Mesendoderm (in vitro differentiated cells): ENCODE results near the gene MNAT1.
A peak's percentile ranks its signal among the peaks of the same experiment; 100 is the strongest.

Experiments
- DNase-seq: peaks from one replicate; pipeline ENCODE4 v3.0.0; 2013
- H2AK5ac ChIP-seq: 2 replicates; pipeline ENCODE4 v1.6.1; 2013; ENCODE audit warnings: low read length, inconsistent platforms
- H2BK120ac ChIP-seq: 2 replicates; pipeline ENCODE4 v1.6.1; 2013; ENCODE audit warnings: low read depth, mild to moderate bottlenecking, low read length, moderate library complexity, mixed read lengths
- H2BK15ac ChIP-seq: replicated peaks from 2 replicates; pipeline ENCODE4 v1.6.1; 2013; ENCODE audit warnings: low read depth, mild to moderate bottlenecking, moderate library complexity
- H2BK5ac ChIP-seq: 2 replicates; pipeline ENCODE4 v1.6.1; 2013; ENCODE audit warnings: low read length, inconsistent platforms
- H3K18ac ChIP-seq: 2 replicates; pipeline ENCODE4 v1.6.1; 2013; ENCODE audit warnings: mild to moderate bottlenecking, low read length, mixed read lengths
- H3K23ac ChIP-seq: one replicate; pipeline ENCODE4 v1.6.1; 2013; ENCODE audit warnings: low read length
- H3K27ac ChIP-seq: 2 replicates; pipeline ENCODE4 v1.5.1; 2013; ENCODE audit warnings: low read depth, mild to moderate bottlenecking, inconsistent platforms, low read length, moderate library complexity
- H3K27me3 ChIP-seq: 2 replicates; pipeline ENCODE4 v1.6.1; 2013; ENCODE audit warnings: low read length, control low read depth, mild to moderate bottlenecking, inconsistent platforms; ENCODE audit not compliant: insufficient read depth, poor library complexity
- H3K36me3 ChIP-seq: 2 replicates; pipeline ENCODE4 v1.6.1; 2013; ENCODE audit warnings: low read length, inconsistent platforms; ENCODE audit not compliant: control insufficient read depth, insufficient read depth
- H3K4ac ChIP-seq: one replicate; pipeline ENCODE4 v1.6.1; 2013; ENCODE audit warnings: low read depth, mild to moderate bottlenecking, low read length, moderate library complexity
- H3K4me1 ChIP-seq: 2 replicates; pipeline ENCODE4 v1.6.1; 2013; ENCODE audit warnings: low read depth, low read length, inconsistent platforms; ENCODE audit not compliant: control insufficient read depth
- H3K4me2 ChIP-seq: 2 replicates; pipeline ENCODE4 v1.6.1; 2013; ENCODE audit warnings: low read length
- H3K4me3 ChIP-seq: 2 replicates; pipeline ENCODE4 v1.5.1; 2013; ENCODE audit warnings: mild to moderate bottlenecking, low read length
- H3K56ac ChIP-seq: one replicate; pipeline ENCODE4 v1.6.1; 2013; ENCODE audit warnings: low read length
- H3K79me1 ChIP-seq: 2 replicates; pipeline ENCODE4 v1.6.1; 2013; ENCODE audit warnings: low read length, inconsistent platforms
- H3K79me2 ChIP-seq: 2 replicates; pipeline ENCODE4 v1.6.1; 2013; ENCODE audit warnings: mild to moderate bottlenecking, low read length; ENCODE audit not compliant: control insufficient read depth, insufficient read depth
- H3K9ac ChIP-seq: 2 replicates; pipeline ENCODE4 v1.6.1; 2013; ENCODE audit warnings: low read length, inconsistent platforms
- H4K5ac ChIP-seq: one replicate; pipeline ENCODE4 v1.6.1; 2013; ENCODE audit warnings: low read length
- H4K8ac ChIP-seq: one replicate; pipeline ENCODE4 v1.6.1; 2013; ENCODE audit warnings: low read depth, mild to moderate bottlenecking, control low read depth, low read length, moderate library complexity
- WGBS: extraction: QIAGEN DNeasy Blood & Tissue Kit; methylation state at CpG from one replicate; pipeline ENCODE4 v1.1.7; 2013; ENCODE audit warnings: low lambda C conversion rate, missing lambda C conversion rate; ENCODE audit not compliant: insufficient coverage; ENCODE audit errors: extremely low coverage; 5-methylcytosine and 5-hydroxymethylcytosine counted together

MNAT1 gene

DNA sequence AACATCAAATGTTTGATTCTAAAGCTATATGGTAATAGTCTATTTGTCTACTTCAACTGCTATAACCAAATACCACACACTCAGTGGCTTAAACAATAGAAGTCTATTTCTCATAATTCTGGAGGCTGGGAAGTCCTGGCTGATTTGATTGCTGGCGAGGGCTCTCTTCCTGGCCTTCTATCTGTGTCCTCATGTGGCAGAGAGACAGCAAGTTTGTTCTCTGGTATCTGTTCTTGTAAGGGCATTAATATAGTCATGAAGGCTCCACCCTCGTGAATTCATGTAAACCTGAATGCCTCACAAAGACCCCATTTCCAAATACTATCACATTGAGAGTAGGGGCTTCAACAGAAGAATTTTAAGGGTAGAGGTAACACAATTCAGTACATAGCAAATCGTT is 212.2 kb downstream of the MNAT1 start:
- no CpG with 5 or more reads among the region's 3 CpGs for WGBS

DNA sequence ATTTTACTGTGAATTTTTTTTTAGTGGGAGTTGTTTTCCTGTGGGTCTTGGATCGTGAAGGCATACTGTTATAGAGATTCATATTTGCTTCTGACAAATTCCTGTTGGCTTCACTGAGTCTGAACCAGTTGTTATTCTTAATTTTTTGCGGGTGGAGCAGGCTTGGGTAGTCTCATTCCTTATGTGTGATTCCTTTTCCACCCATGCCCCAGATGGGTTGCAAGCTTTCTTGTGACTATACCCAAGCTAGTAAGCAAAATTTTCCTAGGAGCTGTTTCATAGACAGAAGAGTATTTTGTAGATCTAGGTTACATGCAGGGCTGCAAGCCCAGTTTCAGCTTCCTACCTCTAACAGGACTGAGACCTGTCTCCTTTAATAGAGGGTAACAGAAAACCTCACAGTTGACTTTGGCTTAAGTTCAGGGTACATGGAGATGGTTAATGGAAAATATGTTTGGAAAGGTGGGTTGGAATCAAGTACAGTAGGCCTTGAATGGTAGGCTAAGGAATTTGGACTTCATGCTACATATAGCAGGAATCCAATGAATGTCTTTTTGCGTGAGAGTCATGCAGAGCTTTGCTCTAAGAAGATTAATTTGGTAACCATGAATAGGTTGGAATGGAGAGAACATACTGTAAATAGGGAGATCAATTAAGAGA is 217.3 kb downstream of the MNAT1 start:
- Histone ChIP-seq H4K8ac (no peak overlapping the region), H3K79me2 (no peaks in the 10 kb centered on the region), H3K4me2 (no peak overlapping the region), H3K36me3 (no peaks in the 10 kb centered on the region), H4K5ac (no peak overlapping the region), H2BK120ac (no peak overlapping the region), H2AK5ac (no peak overlapping the region), H3K23ac (no peak overlapping the region), H3K9ac (no peak overlapping the region), H3K27ac (no peak overlapping the region), H2BK5ac (no peak overlapping the region), H3K56ac (no peak overlapping the region), H2BK15ac (no peak overlapping the region), H3K18ac (no peak overlapping the region), H3K4me1 (no peaks in the 10 kb centered on the region), H3K27me3 (no peaks in the 10 kb centered on the region), H3K4me3 (no peak overlapping the region), H3K79me1 (no peaks in the 10 kb centered on the region), H3K4ac (no peak overlapping the region)
- DNase-seq: no peak
- no CpG with 5 or more reads among the region's 3 CpGs for WGBS

More for the DNA sequence above, 212.2 kb downstream of the MNAT1 start:
- H3K79me1 ChIP-seq: no peaks in the 10 kb centered on the region
- no peak overlapping the region for H3K18ac ChIP-seq
- H3K56ac ChIP-seq: no peak overlapping the region
- H3K27me3 ChIP-seq: no peaks in the 10 kb centered on the region
- no peaks in the 10 kb centered on the region for H3K79me2 ChIP-seq
- no peak overlapping the region for H2BK120ac ChIP-seq
- H2BK15ac ChIP-seq: no peak overlapping the region
- DNase-seq: no peak
- H3K9ac ChIP-seq: no peak overlapping the region
- no peaks in the 10 kb centered on the region for H3K36me3 ChIP-seq
- H4K5ac ChIP-seq: no peak overlapping the region
- no peaks in the 10 kb centered on the region for H3K4me1 ChIP-seq
- H3K4me2 ChIP-seq: no peak overlapping the region
- H3K27ac ChIP-seq: no peak overlapping the region
- H2BK5ac ChIP-seq: no peak overlapping the region
- H3K4ac ChIP-seq: no peak overlapping the region
- no peak overlapping the region for H3K23ac ChIP-seq
- no peak overlapping the region for H3K4me3 ChIP-seq
- H2AK5ac ChIP-seq: no peak overlapping the region
- no peak overlapping the region for H4K8ac ChIP-seq

DNA sequence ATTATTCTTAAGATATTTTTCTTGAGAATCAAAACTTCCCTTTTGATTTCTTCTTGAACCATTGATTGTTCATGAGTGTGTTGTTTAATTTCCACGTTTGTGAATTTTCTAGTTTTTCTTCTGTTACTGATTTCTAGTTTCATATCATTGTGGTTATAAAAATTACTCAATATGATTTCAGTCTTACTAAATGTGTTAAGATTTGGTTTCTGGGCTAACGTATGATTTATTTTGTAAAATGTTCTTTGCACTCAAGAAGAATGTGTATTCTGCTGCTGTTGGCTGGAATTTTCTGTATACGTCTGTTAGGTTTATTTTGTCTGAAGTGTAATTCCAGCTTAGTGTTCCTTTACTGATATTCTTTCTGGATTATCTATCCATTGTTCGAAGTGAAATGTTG is 221.6 kb downstream of the MNAT1 start:
- no peak overlapping the region for H3K4me2 ChIP-seq
- no peak overlapping the region for H2BK120ac ChIP-seq
- H3K18ac ChIP-seq: no peak overlapping the region
- no peaks in the 10 kb centered on the region for H3K27me3 ChIP-seq
- no peak overlapping the region for H4K5ac ChIP-seq
- no peaks in the 10 kb centered on the region for H3K4me1 ChIP-seq
- H2BK5ac ChIP-seq: no peak overlapping the region
- no peak overlapping the region for H3K23ac ChIP-seq
- no peaks in the 10 kb centered on the region for H3K36me3 ChIP-seq
- H3K4me3 ChIP-seq: no peak overlapping the region
- no CpG with 5 or more reads among the region's 4 CpGs for WGBS
- H3K56ac ChIP-seq: no peak overlapping the region
- no peak overlapping the region for H4K8ac ChIP-seq
- DNase-seq: no peak
- no peak overlapping the region for H3K27ac ChIP-seq
- H3K79me1 ChIP-seq: no peaks in the 10 kb centered on the region
- H3K4ac ChIP-seq: no peak overlapping the region
- H2AK5ac ChIP-seq: no peak overlapping the region
- no peaks in the 10 kb centered on the region for H3K79me2 ChIP-seq
- H2BK15ac ChIP-seq: no peak overlapping the region
- H3K9ac ChIP-seq: no peak overlapping the region

DNA sequence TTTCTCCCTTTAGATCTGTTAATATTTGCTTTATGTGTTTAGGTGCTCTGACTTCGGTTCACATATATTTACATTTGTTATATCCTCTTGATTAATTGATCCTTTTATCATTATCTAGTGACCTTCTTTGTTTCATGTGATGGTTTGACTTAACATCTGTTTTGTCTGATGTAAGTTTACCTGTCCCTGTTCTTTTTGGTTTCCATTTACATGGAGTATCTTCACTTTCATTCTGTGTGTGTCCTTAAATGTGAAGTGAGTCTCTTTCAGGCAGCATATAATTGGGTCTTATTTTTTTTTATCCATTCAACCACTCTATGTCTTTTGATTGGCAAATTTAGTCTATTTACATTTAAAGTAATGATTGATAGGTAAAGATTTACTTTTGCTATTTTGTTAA is 222.1 kb downstream of the MNAT1 start:
- no peak overlapping the region for H2BK120ac ChIP-seq
- H3K4ac ChIP-seq: no peak overlapping the region
- H3K4me1 ChIP-seq: no peaks in the 10 kb centered on the region
- H2BK5ac ChIP-seq: no peak overlapping the region
- no peaks in the 10 kb centered on the region for H3K36me3 ChIP-seq
- no peak overlapping the region for H3K4me2 ChIP-seq
- DNase-seq: no peak
- no peaks in the 10 kb centered on the region for H3K27me3 ChIP-seq
- H3K56ac ChIP-seq: no peak overlapping the region
- H2BK15ac ChIP-seq: no peak overlapping the region
- no peaks in the 10 kb centered on the region for H3K79me2 ChIP-seq
- H3K18ac ChIP-seq: no peak overlapping the region
- H3K79me1 ChIP-seq: no peaks in the 10 kb centered on the region
- no peak overlapping the region for H3K27ac ChIP-seq
- H4K8ac ChIP-seq: no peak overlapping the region
- H2AK5ac ChIP-seq: no peak overlapping the region
- H3K23ac ChIP-seq: no peak overlapping the region
- no peak overlapping the region for H3K4me3 ChIP-seq
- no peak overlapping the region for H3K9ac ChIP-seq
- no peak overlapping the region for H4K5ac ChIP-seq
- no CpG with 5 or more reads among the region's 1 CpG for WGBS

DNA sequence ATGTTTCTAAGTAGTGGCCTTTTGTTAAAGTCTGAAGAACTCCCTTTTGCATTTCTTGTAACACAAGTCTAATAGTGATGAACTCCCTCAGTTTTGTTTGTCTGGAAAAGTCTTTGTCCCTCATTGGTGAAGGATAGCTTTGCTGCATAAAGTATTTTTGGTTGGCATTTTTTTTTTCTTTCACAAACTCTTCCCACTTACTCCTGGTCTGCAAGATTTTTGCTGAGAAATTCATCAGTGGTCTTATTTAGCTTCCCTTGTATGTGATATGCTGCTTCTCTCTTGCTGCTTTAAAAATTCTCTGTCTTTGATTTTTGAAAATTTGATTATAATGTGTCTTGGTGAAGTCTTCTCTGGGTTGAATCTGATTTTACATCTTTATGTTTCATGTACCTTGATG is 223.6 kb downstream of the MNAT1 start:
- no peaks in the 10 kb centered on the region for H3K36me3 ChIP-seq
- H3K9ac ChIP-seq: no peak overlapping the region
- no peak overlapping the region for H3K4me3 ChIP-seq
- no peak overlapping the region for H3K4ac ChIP-seq
- no peak overlapping the region for H3K27ac ChIP-seq
- H3K18ac ChIP-seq: no peak overlapping the region
- H3K79me2 ChIP-seq: no peaks in the 10 kb centered on the region
- peak; percentile 14 for DNase-seq
- no peaks in the 10 kb centered on the region for H3K4me1 ChIP-seq
- no peaks in the 10 kb centered on the region for H3K27me3 ChIP-seq
- no peak overlapping the region for H2BK120ac ChIP-seq
- no peak overlapping the region for H2BK15ac ChIP-seq
- H3K56ac ChIP-seq: no peak overlapping the region
- no peak overlapping the region for H3K23ac ChIP-seq
- no peak overlapping the region for H2AK5ac ChIP-seq
- no peak overlapping the region for H4K8ac ChIP-seq
- H3K79me1 ChIP-seq: no peaks in the 10 kb centered on the region
- H4K5ac ChIP-seq: no peak overlapping the region
- no peak overlapping the region for H2BK5ac ChIP-seq
- no peak overlapping the region for H3K4me2 ChIP-seq

DNA sequence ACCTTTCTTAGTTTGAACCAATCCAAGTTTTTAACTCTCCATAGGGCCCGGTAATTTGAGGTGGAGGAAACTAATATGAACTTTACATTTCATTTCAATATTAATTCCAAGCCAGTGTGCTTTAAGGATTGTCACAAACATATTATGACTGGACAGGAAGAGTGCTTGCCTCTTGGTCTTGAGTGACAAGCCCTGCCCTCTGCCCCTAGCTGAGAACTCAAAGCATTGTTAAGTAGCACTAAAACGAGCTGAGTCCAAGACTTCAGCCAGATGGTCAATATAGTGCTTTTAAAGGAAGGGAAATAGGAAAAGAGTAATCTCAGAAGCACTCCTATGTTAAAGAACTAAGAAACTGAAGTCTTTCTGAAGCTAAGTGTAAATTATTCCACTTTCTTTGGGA is 229.2 kb downstream of the MNAT1 start:
- no peak overlapping the region for H3K4ac ChIP-seq
- H2AK5ac ChIP-seq: no peak overlapping the region
- H3K56ac ChIP-seq: no peak overlapping the region
- H3K27ac ChIP-seq: no peak overlapping the region
- H3K79me2 ChIP-seq: no peaks in the 10 kb centered on the region
- H4K5ac ChIP-seq: no peak overlapping the region
- H2BK15ac ChIP-seq: no peak overlapping the region
- no peak for DNase-seq
- no CpG with 5 or more reads among the region's 2 CpGs for WGBS
- no peak overlapping the region for H3K4me3 ChIP-seq
- no peak overlapping the region for H4K8ac ChIP-seq
- H2BK5ac ChIP-seq: no peak overlapping the region
- no peaks in the 10 kb centered on the region for H3K36me3 ChIP-seq
- H3K9ac ChIP-seq: no peak overlapping the region
- no peaks in the 10 kb centered on the region for H3K4me1 ChIP-seq
- no peaks in the 10 kb centered on the region for H3K79me1 ChIP-seq
- no peak overlapping the region for H3K23ac ChIP-seq
- H2BK120ac ChIP-seq: no peak overlapping the region
- H3K4me2 ChIP-seq: no peak overlapping the region
- H3K27me3 ChIP-seq: no peaks in the 10 kb centered on the region
- no peak overlapping the region for H3K18ac ChIP-seq
